Measurements from ENCODE around the gene TTLL1.
A peak's percentile ranks its signal among the peaks of the same experiment; 100 is the strongest.

The TTLL1 gene

GRCh38 chr22:42993651-42994275 lies 95.4 kb downstream of the TTLL1 start:
- Mint-ChIP-seq H3K27me3 (ENCODE audit: low read depth) (no peaks in the 10 kb centered on the region), H3K4me3 (no peak overlapping the region)
- no peak for TF ChIP-seq CTCF (IDR thresholded peaks at IDR 0.05; ENCODE audit: unreplicated experiment in 3 of 3)

GRCh38 chr22:42992886-42993479 lies 96.2 kb downstream of the TTLL1 start:
- H3K36me3 Mint-ChIP-seq (ENCODE audit: low read depth) = peaks cover 17% of the 10 kb centered on the region
- no peaks in the 10 kb centered on the region for H3K9me3 Mint-ChIP-seq
- peaks cover 48% of the 10 kb centered on the region for H3K4me1 Mint-ChIP-seq
- H3K27me3 Mint-ChIP-seq (ENCODE audit: low read depth) = no peaks in the 10 kb centered on the region
- H3K4me3 Mint-ChIP-seq = no peak overlapping the region
- no peak for TF ChIP-seq CTCF (IDR thresholded peaks at IDR 0.05; ENCODE audit: unreplicated experiment in 3 of 3)
- no peak overlapping the region for H3K27ac Mint-ChIP-seq

More at GRCh38 chr22:42993651-42994275, 95.4 kb downstream of the TTLL1 start:
- peaks cover 47% of the 10 kb centered on the region for H3K4me1 Mint-ChIP-seq
- H3K27ac Mint-ChIP-seq = peak overlapping the region; percentile 25 to 73 (median 44)
- peaks cover 3% of the 10 kb centered on the region for H3K9me3 Mint-ChIP-seq
- peaks cover 21% of the 10 kb centered on the region for H3K36me3 Mint-ChIP-seq (ENCODE audit: low read depth)

- no peak overlapping the region for H3K27ac Mint-ChIP-seq
- H3K36me3 Mint-ChIP-seq (ENCODE audit: low read depth) = peaks cover 17% of the 10 kb centered on the region
- H3K4me1 Mint-ChIP-seq = peaks cover 46% of the 10 kb centered on the region
- TF ChIP-seq CTCF (IDR thresholded peaks at IDR 0.05; ENCODE audit: unreplicated experiment in 3 of 3) = no peak
- H3K9me3 Mint-ChIP-seq = no peaks in the 10 kb centered on the region
- H3K27me3 Mint-ChIP-seq (ENCODE audit: low read depth) = no peaks in the 10 kb centered on the region
- no peak overlapping the region for H3K4me3 Mint-ChIP-seq
Measured at GRCh38 chr22:42992092-42992491, 97.1 kb downstream of the TTLL1 start.

- Mint-ChIP-seq H3K4me3 (no peak overlapping the region), H3K4me1 (peaks cover 56% of the 10 kb centered on the region), H3K36me3 (ENCODE audit: low read depth) (peaks cover 17% of the 10 kb centered on the region), H3K9me3 (no peaks in the 10 kb centered on the region), H3K27me3 (ENCODE audit: low read depth) (no peaks in the 10 kb centered on the region), H3K27ac (no peak overlapping the region)
- no peak for TF ChIP-seq CTCF (IDR thresholded peaks at IDR 0.05; ENCODE audit: unreplicated experiment in 3 of 3)
Measured at GRCh38 chr22:42991010-42991651, 98.1 kb downstream of the TTLL1 start.

GRCh38 chr22:42990131-42990838 lies 98.9 kb downstream of the TTLL1 start:
- H3K36me3 Mint-ChIP-seq (ENCODE audit: low read depth) = peaks cover 17% of the 10 kb centered on the region
- no peaks in the 10 kb centered on the region for H3K27me3 Mint-ChIP-seq (ENCODE audit: low read depth)
- no peak for TF ChIP-seq CTCF (IDR thresholded peaks at IDR 0.05; ENCODE audit: unreplicated experiment in 3 of 3)
- H3K27ac Mint-ChIP-seq = no peak overlapping the region
- H3K9me3 Mint-ChIP-seq = no peaks in the 10 kb centered on the region
- peaks cover 61% of the 10 kb centered on the region for H3K4me1 Mint-ChIP-seq
- H3K4me3 Mint-ChIP-seq = no peak overlapping the region
